ENCODE data around the gene NKD1. TPM values are rescaled to one million over a fixed set of nuclear protein-coding genes. Genes with fewer than 3 reads are reported as not detected.

NKD1 gene
- total RNA-seq, 1 donor from 2014 or later: 3.9 TPM

- ATAC-seq (peak; percentile 88), DNase-seq (ENCODE audit: low spot score) (peak; percentile 82)
Measured at GRCh38 chr16:50598256-50598894, 50.2 kb downstream of the NKD1 start.

- ATAC-seq (no peak), DNase-seq (ENCODE audit: low spot score) (no peak)
Measured at GRCh38 chr16:50598936-50599361, 50.8 kb downstream of the NKD1 start.

DNA sequence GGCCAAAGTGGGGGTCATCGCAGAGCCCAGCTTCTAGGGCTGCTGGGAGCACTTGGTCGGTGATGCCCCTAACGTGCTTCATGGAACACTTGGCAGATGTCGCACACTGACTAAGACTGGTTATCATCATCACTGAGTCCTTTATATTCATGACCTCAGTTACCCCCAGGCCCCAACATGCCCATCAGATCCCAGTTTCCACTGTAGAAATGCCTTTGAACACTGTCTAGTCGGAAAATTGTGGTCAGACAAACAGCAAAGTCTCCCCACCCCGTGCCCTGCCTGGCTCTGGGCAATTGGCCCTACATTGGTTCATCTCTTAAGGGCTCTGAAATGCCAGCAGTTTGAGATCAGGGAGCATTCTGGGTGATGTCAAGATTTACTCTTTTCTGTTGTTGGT lies 51.3 kb downstream of the NKD1 start:
- DNase-seq (ENCODE audit: low spot score): no peak
- no peak for ATAC-seq

- ATAC-seq (no peak), DNase-seq (ENCODE audit: low spot score) (no peak)
Measured at GRCh38 chr16:50600582-50601283, 52.5 kb downstream of the NKD1 start.

- ATAC-seq (no peak), DNase-seq (ENCODE audit: low spot score) (no peak)
Measured at GRCh38 chr16:50601341-50601740, 53.1 kb downstream of the NKD1 start.

GRCh38 chr16:50602126-50602525 lies 53.9 kb downstream of the NKD1 start:
- no peak for DNase-seq (ENCODE audit: low spot score)

DNA sequence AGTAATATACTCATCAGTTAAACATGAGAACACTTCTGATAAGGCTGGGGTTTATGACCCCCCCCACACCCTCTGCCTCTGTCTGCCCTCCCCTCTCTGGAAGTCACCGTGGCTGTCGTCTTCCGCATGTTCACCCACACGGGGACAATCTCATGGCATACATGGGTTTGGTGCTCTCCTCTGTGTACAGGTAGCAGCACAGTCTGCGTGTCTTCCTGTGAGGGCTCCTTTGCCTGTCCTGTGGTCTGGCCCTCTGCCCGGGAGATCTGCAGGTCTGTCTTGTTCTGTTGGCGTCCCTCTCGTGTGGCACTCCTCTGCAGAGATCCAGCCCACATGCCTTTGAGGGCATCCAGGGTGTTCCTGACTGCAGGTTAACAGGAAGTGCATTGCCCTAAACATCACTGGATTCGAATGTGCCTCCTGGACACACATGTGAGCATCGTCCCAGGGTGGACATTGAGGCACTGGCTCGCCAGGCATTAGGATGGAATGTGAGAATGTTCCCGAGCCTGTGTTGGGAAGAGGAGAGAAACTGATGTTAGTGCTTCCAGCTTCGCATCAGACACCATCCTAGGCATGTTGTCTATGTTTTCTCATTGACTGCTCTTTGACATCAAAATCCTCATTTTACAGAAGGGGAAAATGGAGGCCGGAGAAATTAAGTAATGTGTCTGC lies 54.5 kb downstream of the NKD1 start:
- DNase-seq (ENCODE audit: low spot score): no peak
- no peak for ATAC-seq

More at GRCh38 chr16:50602126-50602525, 53.9 kb downstream of the NKD1 start:
- ATAC-seq: no peak

DNA sequence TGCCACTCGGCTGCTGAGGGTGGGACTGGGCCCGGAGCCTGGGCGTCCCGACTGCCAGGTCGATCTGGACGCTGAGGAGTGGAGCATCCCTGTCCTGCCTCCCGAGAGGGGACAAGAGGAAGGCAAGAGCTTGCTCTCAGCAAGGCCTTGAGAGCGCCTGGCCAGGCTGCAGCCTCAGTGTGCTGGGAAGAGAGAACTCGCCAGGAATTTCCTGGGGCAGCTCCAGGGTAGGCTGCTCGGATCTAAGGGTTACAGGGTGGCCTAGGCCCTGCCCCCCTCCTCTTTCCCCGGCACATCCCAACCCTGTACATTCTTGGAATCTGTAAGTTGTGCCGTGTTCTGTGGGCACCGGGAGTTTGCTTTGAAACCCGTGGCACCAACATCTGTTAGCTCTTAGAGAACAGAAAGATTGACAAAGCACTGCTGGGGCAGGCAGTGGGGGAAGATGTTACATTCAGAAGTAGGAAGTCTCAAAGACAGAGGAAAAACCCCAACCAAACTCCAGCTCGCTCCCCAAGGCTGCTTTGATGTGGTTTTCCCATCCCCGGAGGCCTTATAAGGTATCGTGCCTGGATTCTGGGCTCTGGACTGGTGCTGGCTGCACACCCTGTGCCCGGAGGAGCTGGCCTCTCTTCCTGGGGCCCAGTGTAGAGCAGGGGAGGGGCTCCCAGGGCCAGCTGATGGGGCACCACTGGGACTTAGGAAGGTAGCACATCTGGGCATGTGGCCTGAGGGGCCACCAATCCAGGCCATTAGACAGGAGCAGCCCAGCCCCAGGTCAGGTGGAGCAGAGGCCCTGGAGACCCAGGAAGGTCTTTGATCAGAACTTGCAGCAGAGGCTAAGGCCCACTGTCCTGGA lies 55.2 kb downstream of the NKD1 start:
- ATAC-seq (no peak), DNase-seq (ENCODE audit: low spot score) (no peak)

- no peak for ATAC-seq
Measured at GRCh38 chr16:50604065-50604418, 55.8 kb downstream of the NKD1 start.

DNA sequence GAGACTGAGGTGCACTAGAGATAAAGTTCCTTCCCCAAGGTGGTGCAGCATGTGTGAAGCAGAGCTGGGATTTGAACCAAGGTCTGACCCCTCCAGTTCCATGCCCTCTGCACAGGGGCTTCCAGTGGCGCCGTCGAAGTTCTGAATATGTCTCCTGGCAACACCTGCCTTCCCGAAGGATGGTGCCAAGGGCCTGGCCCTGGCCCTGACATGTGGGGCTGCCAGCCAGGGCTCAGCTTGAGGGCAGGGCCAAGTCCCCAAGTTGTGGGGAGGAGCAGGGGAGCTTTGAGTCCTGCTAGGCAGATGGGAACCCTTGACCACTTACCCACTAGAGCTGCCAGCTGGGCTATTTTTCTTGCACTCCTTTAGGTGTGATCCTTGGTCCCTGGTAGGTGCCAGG lies 56.4 kb downstream of the NKD1 start:
- ATAC-seq: no peak
- DNase-seq (ENCODE audit: low spot score): no peak

More at GRCh38 chr16:50604065-50604418, 55.8 kb downstream of the NKD1 start:
- DNase-seq (ENCODE audit: low spot score): no peak

DNA sequence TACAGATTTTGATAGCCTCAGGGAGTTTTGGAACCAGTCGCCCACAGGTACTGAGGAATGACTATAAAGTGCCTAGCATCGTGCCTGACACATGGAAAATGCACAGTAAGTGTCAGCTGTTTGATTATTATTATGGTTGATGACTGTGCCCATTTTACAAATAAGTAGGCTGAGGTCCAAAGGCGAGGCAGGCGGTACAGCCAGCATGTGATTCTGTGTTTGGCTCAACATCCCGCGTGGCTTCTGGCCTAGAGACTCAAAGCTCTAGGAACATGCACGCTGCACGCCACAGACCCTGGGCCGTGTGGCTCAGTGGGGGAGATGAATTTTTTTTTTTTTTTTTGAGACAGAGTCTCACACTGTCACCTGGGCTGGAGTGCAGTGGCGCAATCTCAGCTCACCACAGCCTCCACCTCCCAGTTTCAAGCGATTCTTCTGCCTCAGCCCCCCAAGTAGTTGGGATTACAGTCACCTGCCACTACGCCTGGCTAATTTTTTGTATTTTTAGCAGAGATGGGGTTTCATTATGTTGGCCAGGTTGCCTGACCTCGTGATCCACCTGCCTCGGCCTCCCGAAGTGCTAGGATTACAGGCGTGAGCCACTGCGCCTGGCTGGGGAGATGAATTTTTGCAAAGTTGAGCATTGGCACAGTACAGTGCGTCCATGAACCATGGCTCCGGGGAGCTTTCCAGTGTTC lies 57.7 kb downstream of the NKD1 start:
- no peak for ATAC-seq
- DNase-seq (ENCODE audit: low spot score): no peak

GRCh38 chr16:50606431-50607050 lies 58.3 kb downstream of the NKD1 start:
- no peak for ATAC-seq
- DNase-seq (ENCODE audit: low spot score): no peak

DNA sequence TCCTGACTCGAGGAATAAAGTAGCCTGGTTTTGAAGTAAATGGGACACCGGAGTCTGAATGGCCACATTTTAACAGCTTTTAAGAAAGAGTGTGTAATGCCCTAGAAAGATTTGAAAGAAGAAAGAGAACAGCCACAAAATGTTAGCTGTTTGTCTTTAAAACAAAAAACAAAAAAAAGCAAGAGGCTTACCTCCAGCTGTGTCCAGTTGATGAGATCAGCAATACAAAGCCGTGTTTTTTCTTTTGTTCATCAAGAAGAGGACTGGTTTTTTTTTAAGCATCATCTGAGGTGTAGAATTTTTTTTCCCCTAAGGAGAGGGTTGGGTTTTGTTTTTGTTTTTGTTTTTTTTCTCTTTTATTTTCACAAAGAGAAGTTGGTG lies 58.8 kb downstream of the NKD1 start:
- ATAC-seq (no peak), DNase-seq (ENCODE audit: low spot score) (no peak)

DNA sequence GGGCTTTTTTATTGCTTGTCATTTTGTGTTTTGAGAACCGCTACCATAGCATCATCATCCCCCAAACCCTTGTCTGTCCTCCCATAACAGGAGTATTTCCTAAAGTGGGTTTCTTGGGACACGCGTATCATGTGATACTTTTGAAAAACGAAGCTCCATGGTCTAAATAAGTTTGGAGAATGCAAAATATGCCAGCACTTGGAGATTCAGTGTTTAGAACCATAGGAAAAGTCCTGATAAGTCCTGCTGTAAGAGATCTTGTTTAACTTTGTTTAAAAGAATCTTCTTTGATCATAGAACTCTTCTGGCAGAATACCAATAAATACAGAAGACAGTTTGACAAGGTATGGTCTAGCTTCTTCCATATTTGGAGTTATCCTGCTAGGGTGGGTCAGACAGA lies 59.3 kb downstream of the NKD1 start:
- DNase-seq (ENCODE audit: low spot score) (no peak), ATAC-seq (no peak)

GRCh38 chr16:50607970-50608557 lies 59.9 kb downstream of the NKD1 start:
- DNase-seq (ENCODE audit: low spot score) (no peak), ATAC-seq (no peak)

- ATAC-seq: no peak
- DNase-seq (ENCODE audit: low spot score): no peak
Measured at GRCh38 chr16:50609049-50609448, 60.9 kb downstream of the NKD1 start.

DNA sequence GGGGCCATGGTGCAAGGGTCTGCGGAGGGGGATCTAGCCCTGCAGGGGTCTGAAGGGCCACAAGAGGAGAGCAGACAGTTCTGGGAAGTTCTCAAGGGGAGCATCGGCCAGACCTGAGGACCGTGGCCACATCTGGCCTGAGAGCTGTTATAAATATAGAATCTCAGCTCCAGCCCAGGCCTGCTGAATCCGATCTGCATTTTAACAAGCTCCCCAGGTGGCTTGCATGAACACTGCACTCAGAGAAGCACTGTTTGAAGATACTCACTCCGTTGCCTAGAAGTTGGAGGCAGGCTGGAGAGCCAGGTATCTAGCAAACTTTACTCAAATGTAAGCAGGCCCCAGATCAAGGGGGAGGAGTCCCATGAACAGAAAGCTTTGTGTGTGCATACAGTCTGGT lies 61.3 kb downstream of the NKD1 start:
- ATAC-seq (no peak), DNase-seq (ENCODE audit: low spot score) (no peak)

DNA sequence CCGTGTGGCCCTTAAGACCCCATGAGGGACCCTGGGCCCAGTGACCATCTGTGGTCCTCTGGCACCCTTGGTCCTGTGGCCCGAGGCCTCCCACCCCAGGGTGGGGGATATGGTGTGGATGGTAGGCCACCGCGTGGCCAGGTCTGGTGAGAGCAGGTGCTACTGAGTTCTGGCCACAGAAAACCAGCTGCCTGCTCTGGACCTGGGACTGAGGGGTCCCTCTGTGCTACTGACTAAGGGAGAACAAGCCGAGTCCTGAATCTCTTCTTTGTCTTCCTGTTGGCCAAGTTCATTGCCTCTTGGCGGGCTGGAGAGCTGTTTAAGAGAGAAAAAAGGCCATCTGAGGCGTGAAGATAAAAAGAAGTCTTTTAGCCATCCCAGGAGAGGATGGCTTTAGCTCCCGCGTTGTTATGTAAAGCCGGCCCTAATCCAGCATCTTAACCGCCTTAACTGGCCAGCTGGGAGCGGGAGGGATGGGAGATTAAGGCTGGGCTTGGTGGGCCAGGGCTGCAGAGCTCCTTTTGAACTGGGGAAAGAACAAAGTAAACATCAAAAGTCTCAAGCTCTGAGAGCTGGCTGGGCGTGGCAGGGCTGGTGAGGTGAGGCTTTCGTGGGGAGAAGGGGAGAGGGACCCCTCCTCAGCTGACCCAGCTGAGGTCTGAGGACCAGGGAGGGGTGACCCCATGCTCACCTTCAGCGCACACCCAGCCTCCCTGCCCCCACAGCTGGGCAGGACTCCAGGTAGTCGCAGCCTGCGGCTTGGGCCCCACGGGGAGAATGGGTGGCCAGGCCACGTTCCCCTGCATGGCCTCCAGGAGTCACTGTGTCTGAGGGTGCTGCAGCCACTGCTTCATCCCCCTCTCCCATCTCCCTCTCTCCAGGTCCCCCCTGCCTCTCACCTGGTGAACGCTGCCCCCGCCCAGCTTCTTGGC lies 62.4 kb downstream of the NKD1 start:
- ATAC-seq (no peak), DNase-seq (ENCODE audit: low spot score) (no peak)

All from left lobe of liver (tissue), 2 donors.